ENCODE data around the gene KDM6A.
"Not testable (repeated sequence)": the region's sequence is repeated elsewhere in the genome, so short reads cannot be mapped to it uniquely, and the experiment has no call there.

GRCh38 chrX:44940541-44940940, 67.6 kb downstream of the KDM6A start:
- TF ChIP-seq KLF9 (CRISPR knock-in tag; IDR thresholded peaks at IDR 0.05; ENCODE audit: low read depth); HIC2 (CRISPR knock-in tag; IDR thresholded peaks at IDR 0.05; ENCODE audit: low read depth); SP5 (CRISPR knock-in tag; IDR thresholded peaks at IDR 0.05; ENCODE audit: borderline replicate concordance, low read depth); GABPA (IDR thresholded peaks at IDR 0.05; ENCODE audit: low read depth, low read length); GABPA (CRISPR knock-in tag; IDR thresholded peaks at IDR 0.05; ENCODE audit: low read depth); ZNF24 (IDR thresholded peaks at IDR 0.05); CREM (IDR thresholded peaks at IDR 0.05); CREM (CRISPR knock-in tag; IDR thresholded peaks at IDR 0.05); ZNF484 (CRISPR knock-in tag; IDR thresholded peaks at IDR 0.05; ENCODE audit: borderline replicate concordance, low read depth); XRCC5 (optimal IDR thresholded peaks at IDR 0.05; ENCODE audit: low read length); ZFP36 (IDR thresholded peaks at IDR 0.05; ENCODE audit: borderline replicate concordance, low read depth, low read length, partially characterized antibody): not testable (repeated sequence)
- TF ChIP-seq, protein P1, sequence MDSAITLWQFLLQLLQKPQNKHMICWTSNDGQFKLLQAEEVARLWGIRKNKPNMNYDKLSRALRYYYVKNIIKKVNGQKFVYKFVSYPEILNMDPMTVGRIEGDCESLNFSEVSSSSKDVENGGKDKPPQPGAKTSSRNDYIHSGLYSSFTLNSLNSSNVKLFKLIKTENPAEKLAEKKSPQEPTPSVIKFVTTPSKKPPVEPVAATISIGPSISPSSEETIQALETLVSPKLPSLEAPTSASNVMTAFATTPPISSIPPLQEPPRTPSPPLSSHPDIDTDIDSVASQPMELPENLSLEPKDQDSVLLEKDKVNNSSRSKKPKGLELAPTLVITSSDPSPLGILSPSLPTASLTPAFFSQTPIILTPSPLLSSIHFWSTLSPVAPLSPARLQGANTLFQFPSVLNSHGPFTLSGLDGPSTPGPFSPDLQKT (CRISPR knock-in tag; IDR thresholded peaks at IDR 0.05; ENCODE audit: borderline replicate concordance) = not testable (repeated sequence)
- TF ChIP-seq, protein P2, sequence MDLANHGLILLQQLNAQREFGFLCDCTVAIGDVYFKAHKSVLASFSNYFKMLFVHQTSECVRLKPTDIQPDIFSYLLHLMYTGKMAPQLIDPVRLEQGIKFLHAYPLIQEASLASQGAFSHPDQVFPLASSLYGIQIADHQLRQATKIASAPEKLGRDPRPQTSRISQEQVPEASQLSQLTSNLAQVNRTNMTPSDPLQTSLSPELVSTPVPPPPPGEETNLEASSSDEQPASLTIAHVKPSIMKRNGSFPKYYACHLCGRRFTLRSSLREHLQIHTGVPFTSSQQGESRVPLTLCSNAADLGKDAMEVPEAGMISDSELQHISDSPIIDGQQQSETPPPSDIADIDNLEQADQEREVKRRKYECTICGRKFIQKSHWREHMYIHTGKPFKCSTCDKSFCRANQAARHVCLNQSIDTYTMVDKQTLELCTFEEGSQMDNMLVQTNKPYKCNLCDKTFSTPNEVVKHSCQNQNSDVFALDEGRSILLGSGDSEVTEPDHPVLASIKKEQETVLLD (CRISPR knock-in tag; IDR thresholded peaks at IDR 0.05; ENCODE audit: low read depth) = not testable (repeated sequence)
